Testis (tissue), 3 donors: ENCODE measurements around the gene TLR1. TPM values are rescaled to one million over a fixed set of nuclear protein-coding genes. Genes with fewer than 3 reads are reported as not detected.
"Not testable (repeated sequence)": the region's sequence is repeated elsewhere in the genome, so short reads cannot be mapped to it uniquely, and the experiment has no call there.

ENCODE experiments used
- DNase-seq: peaks from one replicate; pipeline ENCODE4 v3.0.0-alpha.2; 2019
- H3K27ac ChIP-seq, 2 donors: fragments of 200-600 bp; sonication (generic); one replicate each; pipeline ENCODE4 v1.5.1; 2019
- H3K27me3 ChIP-seq: fragments of 200-600 bp; sonication (generic); one replicate; pipeline ENCODE4 v1.5.1; 2019
- H3K36me3 ChIP-seq: fragments of 200-600 bp; sonication (generic); one replicate; pipeline ENCODE4 v1.5.1; 2017; ENCODE audit warnings: low read depth; ENCODE audit errors: missing control alignments
- H3K4me1 ChIP-seq: fragments of 200-600 bp; sonication (generic); one replicate; pipeline ENCODE4 v1.5.1; 2019
- H3K4me3 ChIP-seq, 2 donors: fragments of 200-600 bp; sonication (generic); one replicate each; pipeline ENCODE4 v1.5.1; 2017 to 2019
- H3K9me3 ChIP-seq: fragments of 200-600 bp; sonication (generic); one replicate; pipeline ENCODE4 v1.5.1; 2017
- CTCF ChIP-seq, 3 experiments: fragments of 450-650 bp in 2 of 3; fragments of 200-600 bp in 1 of 3; sonication (generic) in 1 of 3; IDR thresholded peaks; one replicate each; pipeline ENCODE4 v1.5.1; 2016 to 2019; ENCODE audit warnings: antibody characterized with exemption in 3 of 3, mild to moderate bottlenecking in 2 of 3, moderate library complexity in 1 of 3
- POLR2A ChIP-seq: fragments of 450-650 bp; IDR thresholded peaks from one replicate; pipeline ENCODE4 v1.6.1; 2017; ENCODE audit warnings: antibody characterized with exemption, mild to moderate bottlenecking, moderate library complexity
- WGBS, 2 donors: methylation state at CpG; one replicate each; pipeline ENCODE4 v1.1.5; 2018; 5-methylcytosine and 5-hydroxymethylcytosine counted together
- intact Hi-C: fragments of 100-400 bp; cut with DNase I; formaldehyde crosslinking; loops from one replicate; pipeline ENCODE4 v1.15.1; 2023; ENCODE audit warnings: low total_unique reads
- polyA plus RNA-seq: library from polyadenylated mRNA; stranded (reverse); fragments of 350-450 nt; fragmentation: Illumina TruSeq; extraction: RNeasy Lipid Tissue Mini Kit (QIAGEN cat#74804); gene quantifications from one replicate; pipeline ENCODE4 v1.2.3, GENCODE V29; 2014; ENCODE audit warnings: low read depth, low replicate concordance; ENCODE audit not compliant: insufficient read depth
- total RNA-seq, 2 donors: library from RNA; depleted of rRNA; stranded (reverse); fragments of >200 nt; gene quantifications; one replicate each; pipeline ENCODE4 v1.2.3, GENCODE V29; 2016

TLR1 gene
- total and polyA plus RNA-seq, 3 donors from 2014 or later, result 2.8 to 5.5 (median 2.8) TPM

GRCh38 chr4:38775326-38775725 lies 29.3 kb downstream of the TLR1 start:
- no peaks in the 10 kb centered on the region for H3K4me1 ChIP-seq
- H3K36me3 ChIP-seq, result no peaks in the 10 kb centered on the region
- no peak for DNase-seq
- no peaks in the 10 kb centered on the region for H3K27me3 ChIP-seq
- TF ChIP-seq POLR2A (no peak), CTCF (IDR thresholded peaks at IDR 0.05) (no peak)
- no peaks in the 10 kb centered on the region for H3K9me3 ChIP-seq
- H3K27ac ChIP-seq, result no peak overlapping the region
- 86 to 95% methylated on average over 2 of the region's 2 CpGs for WGBS, 2 donors
- intact Hi-C loops, result no loop called here
- H3K4me3 ChIP-seq, result no peak overlapping the region

- H3K27me3 ChIP-seq, result no peaks in the 10 kb centered on the region
- no peaks in the 10 kb centered on the region for H3K4me1 ChIP-seq
- no peak for TF ChIP-seq POLR2A
- TF ChIP-seq CTCF (IDR thresholded peaks at IDR 0.05), result no peak
- no peaks in the 10 kb centered on the region for H3K36me3 ChIP-seq
- no peak for DNase-seq
- H3K4me3 ChIP-seq, result no peak overlapping the region
- WGBS, 2 donors, result 89 to 90% methylated on average over 8 of the region's 8 CpGs
- no peaks in the 10 kb centered on the region for H3K9me3 ChIP-seq
- H3K27ac ChIP-seq, result no peak overlapping the region
- intact Hi-C loops, result no loop called here
Observed at GRCh38 chr4:38774181-38774955, 30.2 kb downstream of the TLR1 start.

- H3K9me3 ChIP-seq, intact Hi-C loops, DNase-seq, H3K27ac ChIP-seq, H3K4me1 ChIP-seq, H3K27me3 ChIP-seq, H3K4me3 ChIP-seq, H3K36me3 ChIP-seq: not testable (repeated sequence)
- WGBS, 2 donors, result 73 to 89% methylated on average over 2 of the region's 2 CpGs
Observed at GRCh38 chr4:38770281-38770680, 34.3 kb downstream of the TLR1 start.

GRCh38 chr4:38769857-38770256 lies 34.7 kb downstream of the TLR1 start:
- TF ChIP-seq CTCF (IDR thresholded peaks at IDR 0.05) (no peak), POLR2A (no peak)
- Histone ChIP-seq H3K27me3 (no peaks in the 10 kb centered on the region), H3K9me3 (no peaks in the 10 kb centered on the region), H3K36me3 (no peaks in the 10 kb centered on the region), H3K4me3 (no peak overlapping the region), H3K4me1 (no peaks in the 10 kb centered on the region), H3K27ac (no peak overlapping the region)
- no peak for DNase-seq
- 92 to 95% methylated on average over 2 of the region's 2 CpGs for WGBS, 2 donors
- intact Hi-C loops, result no loop called here

- Histone ChIP-seq H3K36me3 (no peaks in the 10 kb centered on the region), H3K27ac (no peak overlapping the region)
- intact Hi-C loops, result no loop called here
Observed at GRCh38 chr4:38769441-38769840, 35.1 kb downstream of the TLR1 start.

More at GRCh38 chr4:38769441-38769840, 35.1 kb downstream of the TLR1 start:
- TF ChIP-seq POLR2A, result no peak
- no peak for TF ChIP-seq CTCF (IDR thresholded peaks at IDR 0.05)
- WGBS, 2 donors, result 50 to 71% methylated on average over 2 of the region's 2 CpGs
- no peak for DNase-seq
- H3K27me3 ChIP-seq, result no peaks in the 10 kb centered on the region
- H3K4me3 ChIP-seq, result no peak overlapping the region
- no peaks in the 10 kb centered on the region for H3K9me3 ChIP-seq
- H3K4me1 ChIP-seq, result no peaks in the 10 kb centered on the region
